Activated gamma-delta T cell (primary cell): ENCODE measurements around the gene ZNF417.
"Not testable (repeated sequence)": the region's sequence is repeated elsewhere in the genome, so short reads cannot be mapped to it uniquely, and the experiment has no call there.

Experiments
- DNase-seq: peaks from one replicate; lab custom pipeline; 2025; lab: John Stamatoyannopoulos, UW
- total RNA-seq, 2 donors: gene quantifications; one replicate each; lab custom pipeline; 2026; lab: John Stamatoyannopoulos, UW

The ZNF417 gene
- total RNA-seq = 56.4 to 67.5 reads per million in 2 donors

- DNase-seq = peak; percentile 50
Measured at GRCh38 chr19:57916168-57916995, at the start of gene ZNF417. Gene ZNF417, minus strand, starts transcription at chr19:57916592. Its CDS starts 181 bp downstream, at chr19:57916411.

- no peak for DNase-seq
Measured at GRCh38 chr19:57964761-57965160, 48.4 kb upstream of the ZNF417 start.

GRCh38 chr19:57961785-57962184 is 45.4 kb upstream of the ZNF417 start:
- no peak for DNase-seq

- no peak for DNase-seq
Measured at GRCh38 chr19:57954996-57955395, 38.6 kb upstream of the ZNF417 start.

GRCh38 chr19:57949702-57950101 is 33.3 kb upstream of the ZNF417 start:
- no peak for DNase-seq

GRCh38 chr19:57949296-57949695 is 32.9 kb upstream of the ZNF417 start:
- no peak for DNase-seq

GRCh38 chr19:57947419-57948134 is 31.2 kb upstream of the ZNF417 start, which contains the start of gene ZNF256:
Gene ZNF256, minus strand, starts transcription at chr19:57947706. Its CDS starts 232 bp downstream, at chr19:57947474.
- DNase-seq = peak; percentile 60

GRCh38 chr19:57947088-57947418 is 30.7 kb upstream of the ZNF417 start:
- DNase-seq = no peak

GRCh38 chr19:57946316-57946715 is 29.9 kb upstream of the ZNF417 start:
- DNase-seq = no peak

GRCh38 chr19:57941593-57941992 is 25.2 kb upstream of the ZNF417 start:
- no peak for DNase-seq

GRCh38 chr19:57935731-57936130 is 19.3 kb upstream of the ZNF417 start:
- DNase-seq = no peak

- no peak for DNase-seq
Measured at GRCh38 chr19:57934820-57935665, 18.7 kb upstream of the ZNF417 start, which contains the start of gene ZNF418. Gene ZNF418, minus strand, starts transcription at chr19:57935402. Its CDS starts 1,580 bp downstream, at chr19:57933822.

GRCh38 chr19:57927587-57927986 is 11.2 kb upstream of the ZNF417 start:
- DNase-seq = no peak

- DNase-seq = no peak
Measured at GRCh38 chr19:57914531-57914930, 1.9 kb downstream of the ZNF417 start.

GRCh38 chr19:57907394-57907793 is 9.0 kb downstream of the ZNF417 start:
- DNase-seq = no peak

GRCh38 chr19:57905258-57905657 is 11.1 kb downstream of the ZNF417 start:
- DNase-seq = no peak

GRCh38 chr19:57903618-57904184 is 12.7 kb downstream of the ZNF417 start:
- DNase-seq = no peak

- DNase-seq = no peak
Measured at GRCh38 chr19:57900311-57900710, 16.1 kb downstream of the ZNF417 start.

GRCh38 chr19:57890706-57891105 is 25.7 kb downstream of the ZNF417 start:
- DNase-seq = not testable (repeated sequence)

GRCh38 chr19:57888560-57889231 is 27.7 kb downstream of the ZNF417 start, which contains the start of gene ZNF814:
Gene ZNF814, minus strand, starts transcription at chr19:57889037. Its CDS starts 235 bp downstream, at chr19:57888802.
- peak; percentile 27 for DNase-seq

- DNase-seq = no peak
Measured at GRCh38 chr19:57888107-57888559, 28.3 kb downstream of the ZNF417 start.
